Body of pancreas (tissue), 4 donors: ENCODE measurements around the gene CHD6. TPM values are rescaled to one million over a fixed set of nuclear protein-coding genes. Genes with fewer than 3 reads are reported as not detected.

Experiments
- ATAC-seq: fragments of 150-250 bp; one replicate; pipeline ENCODE4 v1.9.1; 2016
- DNase-seq, 4 donors: peaks; one replicate each; pipeline ENCODE4 v3.0.0-alpha.2; 2019
- H3K27ac ChIP-seq, 4 donors: fragments of 200-600 bp; sonication (generic); 1 replicate in 3 of 4; 2 replicates in 1 of 4; pipeline versions ENCODE4 v1.5.1 to v1.6.1; 2016 to 2019; ENCODE audit warnings: mild to moderate bottlenecking in 1 of 4, mixed read lengths in 1 of 4, moderate library complexity in 1 of 4
- H3K27me3 ChIP-seq, 2 donors: fragments of 200-600 bp; sonication (generic); one replicate each; pipeline ENCODE4 v1.6.0; 2016; ENCODE audit warnings: mild to moderate bottlenecking in 1 of 2
- H3K36me3 ChIP-seq, 2 donors: fragments of 200-600 bp; sonication (generic); replicated peaks in 1 of 2; 2 replicates each; pipeline ENCODE4 v1.5.1; 2016; ENCODE audit warnings: low read depth in 2 of 2; ENCODE audit not compliant: insufficient read depth in 1 of 2
- H3K4me1 ChIP-seq: fragments of 200-600 bp; sonication (generic); one replicate; pipeline ENCODE4 v1.6.0; 2016
- H3K4me3 ChIP-seq, 2 donors: fragments of 200-600 bp; sonication (generic); 1 replicate in 1 of 2; 2 replicates in 1 of 2; pipeline ENCODE4 v1.5.1; 2016 to 2019
- H3K9me3 ChIP-seq, 3 donors: fragments of 200-600 bp; sonication (generic); 1 replicate in 2 of 3; 2 replicates in 1 of 3; pipeline ENCODE4 v1.5.1; 2016
- POLR2A ChIP-seq, 3 donors: fragments of 450-650 bp; IDR thresholded peaks; one replicate each; pipeline ENCODE4 v1.6.1; 2016; ENCODE audit warnings: antibody characterized with exemption in 3 of 3, mild to moderate bottlenecking in 2 of 3
- WGBS, 2 donors: methylation state at CpG; one replicate each; pipeline ENCODE4 v1.1.5; 2017; 5-methylcytosine and 5-hydroxymethylcytosine counted together
- intact Hi-C: fragments of 100-400 bp; cut with DNase I; formaldehyde crosslinking; loops from one replicate; pipeline ENCODE4 v1.15.1; 2023
- total RNA-seq, 2 donors: library from RNA; depleted of rRNA; stranded (reverse); fragments of >200 nt; gene quantifications; one replicate each; pipeline ENCODE4 v1.1.0, GENCODE V29; 2016
- TF ChIP-seq, protein P1 (sequence below), 7 experiments: fragments of 450-650 bp in 4 of 7; fragments of 200-600 bp in 3 of 7; sonication (generic) in 3 of 7; IDR thresholded peaks; one replicate each; pipeline ENCODE4 v1.5.1; 2016 to 2019; ENCODE audit warnings: antibody characterized with exemption in 7 of 7

CHD6 gene, protein sequence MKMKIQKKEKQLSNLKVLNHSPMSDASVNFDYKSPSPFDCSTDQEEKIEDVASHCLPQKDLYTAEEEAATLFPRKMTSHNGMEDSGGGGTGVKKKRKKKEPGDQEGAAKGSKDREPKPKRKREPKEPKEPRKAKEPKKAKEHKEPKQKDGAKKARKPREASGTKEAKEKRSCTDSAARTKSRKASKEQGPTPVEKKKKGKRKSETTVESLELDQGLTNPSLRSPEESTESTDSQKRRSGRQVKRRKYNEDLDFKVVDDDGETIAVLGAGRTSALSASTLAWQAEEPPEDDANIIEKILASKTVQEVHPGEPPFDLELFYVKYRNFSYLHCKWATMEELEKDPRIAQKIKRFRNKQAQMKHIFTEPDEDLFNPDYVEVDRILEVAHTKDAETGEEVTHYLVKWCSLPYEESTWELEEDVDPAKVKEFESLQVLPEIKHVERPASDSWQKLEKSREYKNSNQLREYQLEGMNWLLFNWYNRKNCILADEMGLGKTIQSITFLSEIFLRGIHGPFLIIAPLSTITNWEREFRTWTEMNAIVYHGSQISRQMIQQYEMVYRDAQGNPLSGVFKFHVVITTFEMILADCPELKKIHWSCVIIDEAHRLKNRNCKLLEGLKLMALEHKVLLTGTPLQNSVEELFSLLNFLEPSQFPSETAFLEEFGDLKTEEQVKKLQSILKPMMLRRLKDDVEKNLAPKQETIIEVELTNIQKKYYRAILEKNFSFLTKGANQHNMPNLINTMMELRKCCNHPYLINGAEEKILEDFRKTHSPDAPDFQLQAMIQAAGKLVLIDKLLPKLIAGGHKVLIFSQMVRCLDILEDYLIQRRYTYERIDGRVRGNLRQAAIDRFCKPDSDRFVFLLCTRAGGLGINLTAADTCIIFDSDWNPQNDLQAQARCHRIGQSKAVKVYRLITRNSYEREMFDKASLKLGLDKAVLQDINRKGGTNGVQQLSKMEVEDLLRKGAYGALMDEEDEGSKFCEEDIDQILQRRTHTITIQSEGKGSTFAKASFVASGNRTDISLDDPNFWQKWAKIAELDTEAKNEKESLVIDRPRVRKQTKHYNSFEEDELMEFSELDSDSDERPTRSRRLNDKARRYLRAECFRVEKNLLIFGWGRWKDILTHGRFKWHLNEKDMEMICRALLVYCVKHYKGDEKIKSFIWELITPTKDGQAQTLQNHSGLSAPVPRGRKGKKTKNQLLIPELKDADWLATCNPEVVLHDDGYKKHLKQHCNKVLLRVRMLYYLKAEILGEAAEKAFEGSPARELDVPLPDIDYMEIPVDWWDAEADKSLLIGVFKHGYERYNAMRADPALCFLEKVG (N-terminal part only)
- total RNA-seq: 10 to 100 TPM; 21.8 to 43.5 TPM

GRCh38 chr20:41617902-41618806 lies at the start of gene CHD6:
TSS of gene CHD6 (minus strand) at chr20:41618377. CDS start at chr20:41551337, 67,040 bp downstream.
- intact Hi-C loops: no loop called here
- peak in 2 of 3 donors; percentile 62 to 66 for TF ChIP-seq POLR2A (IDR thresholded peaks at IDR 0.05)
- TF ChIP-seq, protein P1, sequence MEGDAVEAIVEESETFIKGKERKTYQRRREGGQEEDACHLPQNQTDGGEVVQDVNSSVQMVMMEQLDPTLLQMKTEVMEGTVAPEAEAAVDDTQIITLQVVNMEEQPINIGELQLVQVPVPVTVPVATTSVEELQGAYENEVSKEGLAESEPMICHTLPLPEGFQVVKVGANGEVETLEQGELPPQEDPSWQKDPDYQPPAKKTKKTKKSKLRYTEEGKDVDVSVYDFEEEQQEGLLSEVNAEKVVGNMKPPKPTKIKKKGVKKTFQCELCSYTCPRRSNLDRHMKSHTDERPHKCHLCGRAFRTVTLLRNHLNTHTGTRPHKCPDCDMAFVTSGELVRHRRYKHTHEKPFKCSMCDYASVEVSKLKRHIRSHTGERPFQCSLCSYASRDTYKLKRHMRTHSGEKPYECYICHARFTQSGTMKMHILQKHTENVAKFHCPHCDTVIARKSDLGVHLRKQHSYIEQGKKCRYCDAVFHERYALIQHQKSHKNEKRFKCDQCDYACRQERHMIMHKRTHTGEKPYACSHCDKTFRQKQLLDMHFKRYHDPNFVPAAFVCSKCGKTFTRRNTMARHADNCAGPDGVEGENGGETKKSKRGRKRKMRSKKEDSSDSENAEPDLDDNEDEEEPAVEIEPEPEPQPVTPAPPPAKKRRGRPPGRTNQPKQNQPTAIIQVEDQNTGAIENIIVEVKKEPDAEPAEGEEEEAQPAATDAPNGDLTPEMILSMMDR (IDR thresholded peaks at IDR 0.05): no peak
- WGBS, 2 donors: 0% methylated on average over 39 to 70 of the region's 102 CpGs
- H3K27me3 ChIP-seq: no peaks in the 10 kb centered on the region
- H3K4me1 ChIP-seq: peaks cover 16% of the 10 kb centered on the region
- ATAC-seq (peak; percentile 99), DNase-seq (peak; percentile 100)
- H3K36me3 ChIP-seq: no peaks in the 10 kb centered on the region
- H3K9me3 ChIP-seq: no peaks in the 10 kb centered on the region
- H3K27ac ChIP-seq: peak within 1 kb of the TSS; percentile 57 to 89 (median 74)
- peak within 1 kb of the TSS; percentile 8 to 70 for H3K4me3 ChIP-seq

GRCh38 chr20:41664584-41664983 lies 46.4 kb upstream of the CHD6 start:
- H3K27ac ChIP-seq: no peak overlapping the region
- WGBS, 2 donors: 55 to 75% methylated on average over 5 of the region's 5 CpGs
- no peaks in the 10 kb centered on the region for H3K4me1 ChIP-seq
- no peak overlapping the region for H3K4me3 ChIP-seq
- DNase-seq (no peak), ATAC-seq (no peak)
- intact Hi-C loops: no loop called here
- H3K9me3 ChIP-seq: no peaks in the 10 kb centered on the region
- no peaks in the 10 kb centered on the region for H3K36me3 ChIP-seq
- TF ChIP-seq POLR2A (IDR thresholded peaks at IDR 0.05): no peak
- TF ChIP-seq, protein P1 (IDR thresholded peaks at IDR 0.05): no peak
- H3K27me3 ChIP-seq: no peaks in the 10 kb centered on the region

DNA sequence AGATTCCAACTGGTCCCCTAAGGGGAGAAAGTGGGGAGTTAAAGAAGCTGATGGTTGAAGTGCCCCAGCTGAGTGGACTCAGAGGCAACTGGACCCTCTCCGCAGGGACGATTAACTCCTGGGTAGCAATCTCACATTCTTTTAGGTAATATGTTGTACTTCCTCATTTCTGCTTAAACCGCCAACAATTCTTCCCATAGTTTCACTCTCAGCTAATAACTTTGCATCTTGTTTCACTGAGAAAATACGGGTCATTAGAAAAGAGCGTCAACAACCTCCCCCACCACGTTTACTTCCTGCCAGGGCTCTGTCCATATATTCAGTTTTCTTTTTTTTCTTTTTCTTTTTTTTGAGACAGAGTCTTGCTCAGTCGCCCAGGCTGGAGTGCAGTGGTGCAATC lies 39.5 kb upstream of the CHD6 start:
- 53 to 60% methylated on average over 7 of the region's 7 CpGs for WGBS, 2 donors
- intact Hi-C loops: no loop called here

DNA sequence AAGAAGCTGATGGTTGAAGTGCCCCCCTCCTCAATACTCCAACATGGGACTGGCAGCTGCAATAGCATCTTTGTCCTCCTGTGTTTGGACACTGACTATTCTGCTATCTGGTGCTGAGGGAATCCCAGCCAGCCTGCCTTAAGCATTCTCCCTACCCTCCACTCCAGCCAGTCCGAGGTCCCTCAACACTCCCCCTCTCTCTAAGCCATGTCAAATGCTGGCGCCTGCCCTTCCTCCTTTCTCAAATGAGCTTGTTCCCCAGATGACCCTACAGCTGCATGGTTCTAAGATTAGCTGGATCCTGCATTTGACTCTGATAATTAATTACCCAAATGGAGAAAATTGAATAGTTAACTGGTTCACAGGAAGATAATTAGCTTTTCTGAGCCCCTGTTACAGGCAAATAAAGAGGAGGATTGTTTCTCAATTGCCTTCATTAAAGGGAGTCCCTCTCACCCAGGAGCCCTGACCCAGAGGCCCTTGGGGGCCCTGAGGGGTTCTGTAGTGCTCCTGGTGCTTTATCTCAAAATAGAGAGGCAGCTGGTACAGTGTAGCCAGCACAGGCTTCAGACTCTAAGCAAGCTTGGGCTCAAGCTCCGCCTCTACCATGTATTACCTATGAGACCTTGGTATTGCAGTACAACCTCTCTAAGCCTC lies 37.9 kb upstream of the CHD6 start:
- no peak overlapping the region for H3K27ac ChIP-seq

More for the DNA sequence above, 39.5 kb upstream of the CHD6 start:
- Histone ChIP-seq H3K36me3 (no peaks in the 10 kb centered on the region), H3K4me3 (no peak overlapping the region), H3K27me3 (no peaks in the 10 kb centered on the region), H3K4me1 (no peaks in the 10 kb centered on the region), H3K9me3 (no peaks in the 10 kb centered on the region), H3K27ac (no peak overlapping the region)
- ATAC-seq (no peak), DNase-seq (no peak)
- no peak for TF ChIP-seq POLR2A (IDR thresholded peaks at IDR 0.05)

More for the DNA sequence above, 37.9 kb upstream of the CHD6 start:
- DNase-seq (no peak), ATAC-seq (no peak)
- H3K9me3 ChIP-seq: no peaks in the 10 kb centered on the region
- no peaks in the 10 kb centered on the region for H3K27me3 ChIP-seq
- TF ChIP-seq, protein P1 (IDR thresholded peaks at IDR 0.05): no peak
- TF ChIP-seq POLR2A (IDR thresholded peaks at IDR 0.05): no peak
- 82 to 100% methylated on average over 3 of the region's 3 CpGs for WGBS, 2 donors
- H3K4me1 ChIP-seq: peaks cover 6% of the 10 kb centered on the region
- intact Hi-C loops: no loop called here
- no peaks in the 10 kb centered on the region for H3K36me3 ChIP-seq
- no peak overlapping the region for H3K4me3 ChIP-seq
